GM12874 (cell line): ENCODE results near the gene FUT4.

Experiments used
- CTCF ChIP-seq: IDR thresholded peaks from 2 replicates; pipeline ENCODE4 v1.5.1; 2011; ENCODE audit warnings: low read depth, mild to moderate bottlenecking, control low read depth, low read length, moderate library complexity; ENCODE audit not compliant: insufficient read depth

FUT4 gene

DNA sequence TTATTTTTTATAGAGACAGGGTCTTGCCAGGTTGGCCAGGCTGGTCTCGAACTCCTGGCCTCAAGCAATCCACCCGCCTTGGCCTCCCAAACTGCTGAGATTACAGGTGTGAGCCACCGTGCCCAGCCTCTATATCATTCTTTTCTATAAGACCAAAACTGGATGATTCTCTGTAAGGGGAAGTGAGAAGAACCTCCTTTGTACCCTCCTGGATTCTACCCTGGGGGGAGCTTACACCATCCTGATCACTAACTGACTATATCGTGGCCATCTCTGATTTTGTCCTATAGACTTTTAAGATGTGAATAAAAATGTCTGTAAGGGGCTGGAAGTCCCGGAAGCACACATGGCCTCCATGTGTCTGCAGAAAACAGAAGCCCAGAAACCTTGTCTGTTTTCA lies 32.6 kb downstream of the FUT4 start:
- no peak for TF ChIP-seq CTCF

DNA sequence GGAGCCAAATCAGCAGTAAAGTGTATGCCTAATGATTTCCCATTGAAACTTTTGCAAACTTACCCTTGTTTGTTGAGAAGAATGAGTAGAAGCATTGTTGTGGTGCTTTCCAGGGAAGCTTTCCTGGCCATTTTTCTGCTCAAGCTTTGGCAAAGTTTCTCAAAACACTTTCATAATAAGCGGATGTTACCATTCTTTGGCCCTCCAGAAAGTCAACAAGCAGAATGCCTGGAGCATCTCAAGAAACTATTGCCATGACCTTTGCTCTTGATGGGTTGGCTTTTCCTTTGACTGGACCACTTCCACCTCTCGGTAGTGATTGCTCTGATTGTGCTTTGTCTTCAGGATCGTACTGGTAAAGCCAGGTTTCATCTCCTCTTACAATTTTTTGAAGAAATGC lies 34.1 kb downstream of the FUT4 start:
- no peak for TF ChIP-seq CTCF

DNA sequence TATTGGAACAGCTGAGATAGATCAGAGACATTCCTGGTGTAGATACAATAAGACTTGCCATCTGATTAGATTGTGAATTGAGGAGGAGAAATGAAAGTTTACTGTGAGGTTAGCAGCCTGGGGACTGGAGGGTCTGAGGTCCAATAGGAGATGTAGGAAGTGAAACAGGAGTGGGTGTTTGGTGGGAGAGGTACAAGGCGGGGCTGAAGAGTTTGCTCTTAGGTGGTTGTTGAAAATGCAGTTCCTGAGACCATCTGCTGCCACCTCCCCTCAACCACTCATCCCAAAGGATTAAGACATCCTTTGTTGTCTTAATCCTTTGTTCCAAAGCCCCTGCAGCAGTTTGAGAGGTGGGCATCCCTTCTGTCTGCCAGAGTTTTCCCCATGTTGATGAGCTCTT lies 38.2 kb downstream of the FUT4 start:
- no peak for TF ChIP-seq CTCF

GRCh38 chr11:94583213-94583865 lies 39.6 kb downstream of the FUT4 start:
- no peak for TF ChIP-seq CTCF

DNA sequence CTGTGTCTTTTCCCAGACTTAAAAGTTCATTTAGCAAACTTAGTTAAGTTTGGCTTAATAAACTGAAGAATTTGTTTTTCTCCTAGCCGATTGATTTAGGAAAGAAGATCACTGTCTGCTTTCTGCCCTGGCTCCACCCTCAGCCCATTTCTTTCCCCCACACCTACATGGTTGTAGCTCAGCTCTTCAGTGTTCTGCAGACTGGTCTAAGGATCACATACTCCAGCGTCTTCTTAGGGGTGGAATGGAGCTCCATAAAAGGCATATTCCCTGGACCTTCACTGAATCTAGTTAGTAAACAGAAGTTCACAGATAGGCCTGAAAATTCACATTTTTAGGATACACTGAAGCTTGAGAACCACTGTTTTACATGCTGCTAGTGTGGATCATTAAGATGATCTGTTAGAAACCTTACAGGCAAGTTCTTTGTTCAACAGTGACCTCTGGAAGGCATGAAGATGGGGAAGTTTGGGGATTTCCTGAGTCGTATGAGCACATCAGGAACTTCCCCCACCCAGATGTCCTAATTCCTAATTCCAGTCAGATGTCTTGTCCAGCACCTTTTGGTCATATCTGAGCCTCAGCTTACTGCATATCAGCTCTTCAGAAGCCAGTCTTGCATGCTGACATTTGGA lies 40.3 kb downstream of the FUT4 start:
- no peak for TF ChIP-seq CTCF

DNA sequence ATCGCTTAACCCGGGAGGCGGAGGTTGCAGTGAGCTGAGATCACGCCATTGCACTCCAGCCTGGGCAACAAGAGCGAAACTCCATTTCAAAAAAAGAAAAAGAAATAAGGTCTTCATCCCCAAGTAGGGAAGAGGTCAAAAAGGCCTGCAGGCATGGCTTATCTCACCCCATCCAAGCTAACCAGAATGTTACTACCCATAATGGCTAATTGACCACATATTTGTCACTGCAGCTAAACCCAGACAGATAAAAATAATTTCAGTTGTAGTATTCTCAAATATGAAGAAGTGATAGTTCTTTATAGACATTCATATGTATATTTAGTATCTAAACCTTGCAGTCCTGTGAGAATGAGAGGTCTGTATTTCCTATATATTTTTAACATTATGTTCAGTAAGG lies 41.3 kb downstream of the FUT4 start:
- TF ChIP-seq CTCF, result no peak

GRCh38 chr11:94585399-94585798 lies 41.7 kb downstream of the FUT4 start:
- no peak for TF ChIP-seq CTCF
